Keratinocyte (primary cell): Measurements from ENCODE around the gene OSGIN1. TPM values are rescaled to one million over a fixed set of nuclear protein-coding genes. Genes with fewer than 3 reads are reported as not detected.

ENCODE experiments used
- DNase-seq: peaks from one replicate; pipeline ENCODE4 v3.0.0-alpha.2; 2011; ENCODE audit warnings: low read depth, missing footprints, low spot score
- FAIRE-seq: peaks from 2 replicates; lab custom pipeline; 2011; peaks lifted over from hg19 to GRCh38; lab: Jason Lieb, UNC
- H2AFZ ChIP-seq: 2 replicates; pipeline ENCODE4 v1.6.0; 2012; ENCODE audit warnings: low read length, control low read depth, inconsistent platforms; ENCODE audit not compliant: control insufficient read depth
- H3K27ac ChIP-seq: 2 replicates; pipeline ENCODE4 v1.5.1; 2011; ENCODE audit warnings: low read length; ENCODE audit not compliant: control insufficient read depth, insufficient read depth
- H3K27me3 ChIP-seq: 3 replicates; pipeline ENCODE4 v1.6.0; 2011; ENCODE audit warnings: low read length; ENCODE audit not compliant: control insufficient read depth, insufficient read depth; ENCODE audit errors: extremely low read depth
- H3K36me3 ChIP-seq, 2 experiments: 2 replicates in 1 of 2; 3 replicates in 1 of 2; pipeline ENCODE4 v1.5.1; 2011; ENCODE audit warnings: low read length in 2 of 2, mild to moderate bottlenecking in 1 of 2; ENCODE audit not compliant: control insufficient read depth in 2 of 2, insufficient read depth in 2 of 2; ENCODE audit errors: extremely low read depth in 1 of 2
- H3K4me1 ChIP-seq: 3 replicates; pipeline ENCODE4 v1.5.1; 2011; ENCODE audit warnings: low read length; ENCODE audit not compliant: control insufficient read depth, insufficient read depth; ENCODE audit errors: extremely low read depth
- H3K4me2 ChIP-seq: 3 replicates; pipeline ENCODE4 v1.6.0; 2011; ENCODE audit warnings: low read depth, low read length; ENCODE audit not compliant: control insufficient read depth, insufficient read depth; ENCODE audit errors: extremely low read depth
- H3K4me3 ChIP-seq, 3 experiments: fragments of 200-600 bp in 1 of 3; sonication (generic) in 1 of 3; 2 replicates in 2 of 3; 3 replicates in 1 of 3; pipeline ENCODE4 v1.5.1; 2011 to 2016; ENCODE audit warnings: low read length in 3 of 3, mild to moderate bottlenecking in 3 of 3, control low read depth in 2 of 3, inconsistent platforms in 1 of 3, low read depth in 1 of 3, mixed read lengths in 1 of 3, mixed run types in 1 of 3, moderate library complexity in 1 of 3; ENCODE audit not compliant: control insufficient read depth in 2 of 3, insufficient read depth in 2 of 3; ENCODE audit errors: extremely low read depth in 1 of 3
- H3K79me2 ChIP-seq: 2 replicates; pipeline ENCODE4 v1.6.0; 2012; ENCODE audit warnings: low read length; ENCODE audit not compliant: control insufficient read depth, insufficient read depth
- H3K9ac ChIP-seq: 3 replicates; pipeline ENCODE4 v1.6.0; 2011; ENCODE audit warnings: low read length; ENCODE audit not compliant: control insufficient read depth, insufficient read depth; ENCODE audit errors: extremely low read depth
- H3K9me1 ChIP-seq: 3 replicates; pipeline ENCODE4 v1.6.0; 2011; ENCODE audit warnings: low read length; ENCODE audit not compliant: control insufficient read depth, insufficient read depth; ENCODE audit errors: extremely low read depth
- H3K9me3 ChIP-seq: 2 replicates; pipeline ENCODE4 v1.5.1; 2012; ENCODE audit warnings: low read depth, low read length; ENCODE audit not compliant: control insufficient read depth
- H4K20me1 ChIP-seq: 3 replicates; pipeline ENCODE4 v1.6.0; 2011; ENCODE audit warnings: low read length; ENCODE audit not compliant: control insufficient read depth, insufficient read depth; ENCODE audit errors: extremely low read depth
- EZH2 ChIP-seq: IDR thresholded peaks from one replicate; pipeline ENCODE4 v1.6.1; 2012; ENCODE audit warnings: inconsistent platforms, mild to moderate bottlenecking, low read length, moderate library complexity
- dilution Hi-C: fragments of 300-500 bp; cut with MboI; formaldehyde crosslinking; loops from one replicate; pipeline ENCODE4 v1.7.0; 2020; ENCODE audit warnings: low sequenced_read_pairs; ENCODE audit not compliant: extremely low pct_ligation_motif_present
- polyA plus RNA-seq, 5 experiments: library from polyadenylated mRNA; depleted of rRNA in 3 of 5; stranded (reverse) in 3 of 5; stranded (forward) in 1 of 5; unstranded in 1 of 5; fragments of >200 nt; gene quantifications; 1 replicate in 1 of 5; 2 replicates in 3 of 5; 3 replicates in 1 of 5; pipeline versions ENCODE4 v1.2.1 to v1.2.3, GENCODE V29; 2011 to 2012; ENCODE audit warnings: missing spikeins in 2 of 5, low read depth in 1 of 5, low replicate concordance in 1 of 5
- TF ChIP-seq, protein P1 (sequence below), 3 experiments: IDR thresholded peaks in 1 of 3; conservative IDR thresholded peaks in 1 of 3; optimal IDR thresholded peaks in 1 of 3; 2 replicates in 2 of 3; 3 replicates in 1 of 3; pipeline versions ENCODE3 to v1.5.1; 2011; ENCODE audit warnings: low read length in 3 of 3, mild to moderate bottlenecking in 3 of 3, moderate library complexity in 2 of 3, control low read depth in 1 of 3, inconsistent platforms in 1 of 3; ENCODE audit not compliant: insufficient read depth in 2 of 3; ENCODE audit errors: extremely low read depth in 1 of 3

Gene OSGIN1
- polyA plus RNA-seq, 1 donor (not counting 4 experiments of a cell fraction or from before 2014, with no cell fraction given) = 2.1 TPM

GRCh38 chr16:83958846-83959565 lies 6.0 kb downstream of the OSGIN1 start:
- no peaks in the 10 kb centered on the region for H3K27me3 ChIP-seq
- no peak for FAIRE-seq
- H3K9ac ChIP-seq = no peak overlapping the region
- peaks cover 0 to 29% of the 10 kb centered on the region in 2 experiments for H3K36me3 ChIP-seq
- H2AFZ ChIP-seq = no peak overlapping the region
- no peaks in the 10 kb centered on the region for H3K9me3 ChIP-seq
- no peak overlapping the region for H3K27ac ChIP-seq
- no peak for TF ChIP-seq EZH2
- TF ChIP-seq, protein P1, sequence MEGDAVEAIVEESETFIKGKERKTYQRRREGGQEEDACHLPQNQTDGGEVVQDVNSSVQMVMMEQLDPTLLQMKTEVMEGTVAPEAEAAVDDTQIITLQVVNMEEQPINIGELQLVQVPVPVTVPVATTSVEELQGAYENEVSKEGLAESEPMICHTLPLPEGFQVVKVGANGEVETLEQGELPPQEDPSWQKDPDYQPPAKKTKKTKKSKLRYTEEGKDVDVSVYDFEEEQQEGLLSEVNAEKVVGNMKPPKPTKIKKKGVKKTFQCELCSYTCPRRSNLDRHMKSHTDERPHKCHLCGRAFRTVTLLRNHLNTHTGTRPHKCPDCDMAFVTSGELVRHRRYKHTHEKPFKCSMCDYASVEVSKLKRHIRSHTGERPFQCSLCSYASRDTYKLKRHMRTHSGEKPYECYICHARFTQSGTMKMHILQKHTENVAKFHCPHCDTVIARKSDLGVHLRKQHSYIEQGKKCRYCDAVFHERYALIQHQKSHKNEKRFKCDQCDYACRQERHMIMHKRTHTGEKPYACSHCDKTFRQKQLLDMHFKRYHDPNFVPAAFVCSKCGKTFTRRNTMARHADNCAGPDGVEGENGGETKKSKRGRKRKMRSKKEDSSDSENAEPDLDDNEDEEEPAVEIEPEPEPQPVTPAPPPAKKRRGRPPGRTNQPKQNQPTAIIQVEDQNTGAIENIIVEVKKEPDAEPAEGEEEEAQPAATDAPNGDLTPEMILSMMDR (optimal IDR thresholded peaks at IDR 0.05 in 1 of 3, IDR thresholded peaks at IDR 0.05 in 1 of 3, conservative IDR thresholded peaks at IDR 0.05 in 1 of 3; ENCODE audit: extremely low read depth in 1 of 3, insufficient read depth in 2 of 3, low read length in 3 of 3) = no peak
- H4K20me1 ChIP-seq = no peaks in the 10 kb centered on the region
- H3K4me1 ChIP-seq = peaks cover 8% of the 10 kb centered on the region
- dilution Hi-C loops = no loop called here
- no peaks in the 10 kb centered on the region for H3K9me1 ChIP-seq
- no peak overlapping the region for H3K4me3 ChIP-seq
- H3K4me2 ChIP-seq = no peak overlapping the region
- no peaks in the 10 kb centered on the region for H3K79me2 ChIP-seq
- no peak for DNase-seq

DNA sequence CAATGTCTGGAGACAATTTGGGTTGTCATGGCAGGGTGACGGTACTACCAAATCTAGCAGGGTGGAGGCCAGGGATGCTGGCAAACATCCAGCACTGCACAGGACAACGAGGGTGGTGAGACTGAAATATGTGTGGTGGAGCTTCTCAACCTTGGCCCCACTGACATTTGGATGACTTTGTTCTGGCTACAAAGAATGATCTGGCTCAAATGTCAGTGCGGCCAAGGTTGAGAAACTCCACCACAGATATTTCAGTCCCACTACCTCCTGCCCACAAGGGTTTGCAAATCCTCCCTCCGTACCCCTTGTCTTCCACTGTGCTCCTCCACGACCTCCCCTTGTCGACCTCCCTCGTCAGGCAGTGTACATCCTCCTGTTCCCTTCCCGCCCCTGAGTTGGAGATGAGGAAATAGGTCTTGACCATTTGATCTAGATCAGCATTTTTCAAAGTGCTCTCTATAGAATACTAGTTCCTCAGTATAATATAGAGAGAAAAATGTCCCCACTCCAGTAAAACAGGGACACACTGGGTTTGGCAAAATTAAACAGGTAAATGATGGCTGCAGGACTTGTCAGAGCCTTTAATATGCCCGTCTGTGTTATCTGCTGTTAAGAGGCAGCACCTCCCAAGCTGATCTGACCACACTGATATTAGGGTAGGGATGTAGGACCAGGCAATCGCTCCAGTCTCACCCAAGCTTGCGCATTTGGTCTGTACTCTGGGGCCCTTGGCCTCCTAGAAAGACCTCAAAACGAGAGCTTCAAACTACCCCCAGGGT lies 6.8 kb downstream of the OSGIN1 start:
- dilution Hi-C loops = no loop called here
- Histone ChIP-seq H3K4me1 (no peaks in the 10 kb centered on the region), H3K9me1 (no peaks in the 10 kb centered on the region), H3K36me3 (peaks cover 0 to 29% of the 10 kb centered on the region in 2 experiments), H3K4me3 (no peak overlapping the region), H3K27me3 (no peaks in the 10 kb centered on the region), H3K4me2 (no peak overlapping the region), H2AFZ (no peak overlapping the region), H3K79me2 (no peaks in the 10 kb centered on the region), H3K9me3 (no peaks in the 10 kb centered on the region), H3K27ac (no peak overlapping the region), H4K20me1 (no peaks in the 10 kb centered on the region), H3K9ac (no peak overlapping the region)
- no peak for FAIRE-seq
- TF ChIP-seq EZH2 = no peak
- TF ChIP-seq, protein P1 (optimal IDR thresholded peaks at IDR 0.05 in 1 of 3, IDR thresholded peaks at IDR 0.05 in 1 of 3, conservative IDR thresholded peaks at IDR 0.05 in 1 of 3; ENCODE audit: extremely low read depth in 1 of 3, insufficient read depth in 2 of 3, low read length in 3 of 3) = no peak
- DNase-seq = no peak
